Epithelial cell of esophagus (primary cell): ENCODE measurements around the gene MAB21L4.

Experiments used
- DNase-seq: peaks from one replicate; pipeline ENCODE4 v3.0.0; 2010; ENCODE audit warnings: low read depth
- H3K4me3 ChIP-seq: 2 replicates; pipeline ENCODE4 v1.5.1; 2011; ENCODE audit warnings: mild to moderate bottlenecking, low read length, control low read depth
- TF ChIP-seq, protein P1 (sequence below): IDR thresholded peaks from 2 replicates; pipeline ENCODE4 v1.5.1; 2011; ENCODE audit warnings: low read depth, mild to moderate bottlenecking, low read length, control low read depth, inconsistent platforms; ENCODE audit not compliant: insufficient read depth; ENCODE audit errors: missing control alignments

Gene MAB21L4

DNA sequence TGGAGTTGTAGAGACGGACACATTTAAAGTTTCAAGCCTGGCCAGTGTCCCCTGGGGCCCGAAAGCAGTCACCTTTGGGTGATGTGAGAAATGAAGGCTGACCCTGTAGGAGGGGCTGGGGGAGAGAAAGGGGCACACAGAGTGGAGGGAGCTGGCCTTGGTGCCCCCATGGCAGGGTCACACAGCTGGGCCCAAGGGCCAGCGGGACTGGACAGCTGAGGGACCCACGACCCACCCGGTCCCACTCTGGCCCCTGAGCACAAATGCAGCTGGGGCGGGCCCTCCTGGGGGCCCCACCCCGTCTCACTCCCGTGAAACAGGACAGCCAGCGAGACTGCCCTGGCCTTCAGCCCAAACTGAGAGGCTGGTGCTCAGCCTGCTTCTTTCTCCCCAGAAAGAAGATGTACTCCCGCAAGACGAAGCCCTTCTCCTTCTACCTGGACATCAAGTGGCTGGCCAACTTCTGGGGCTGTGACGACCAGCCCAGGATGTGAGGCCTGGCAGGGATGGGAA lies 21.2 kb downstream of the MAB21L4 start:
- no peak for DNase-seq
- TF ChIP-seq, protein P1, sequence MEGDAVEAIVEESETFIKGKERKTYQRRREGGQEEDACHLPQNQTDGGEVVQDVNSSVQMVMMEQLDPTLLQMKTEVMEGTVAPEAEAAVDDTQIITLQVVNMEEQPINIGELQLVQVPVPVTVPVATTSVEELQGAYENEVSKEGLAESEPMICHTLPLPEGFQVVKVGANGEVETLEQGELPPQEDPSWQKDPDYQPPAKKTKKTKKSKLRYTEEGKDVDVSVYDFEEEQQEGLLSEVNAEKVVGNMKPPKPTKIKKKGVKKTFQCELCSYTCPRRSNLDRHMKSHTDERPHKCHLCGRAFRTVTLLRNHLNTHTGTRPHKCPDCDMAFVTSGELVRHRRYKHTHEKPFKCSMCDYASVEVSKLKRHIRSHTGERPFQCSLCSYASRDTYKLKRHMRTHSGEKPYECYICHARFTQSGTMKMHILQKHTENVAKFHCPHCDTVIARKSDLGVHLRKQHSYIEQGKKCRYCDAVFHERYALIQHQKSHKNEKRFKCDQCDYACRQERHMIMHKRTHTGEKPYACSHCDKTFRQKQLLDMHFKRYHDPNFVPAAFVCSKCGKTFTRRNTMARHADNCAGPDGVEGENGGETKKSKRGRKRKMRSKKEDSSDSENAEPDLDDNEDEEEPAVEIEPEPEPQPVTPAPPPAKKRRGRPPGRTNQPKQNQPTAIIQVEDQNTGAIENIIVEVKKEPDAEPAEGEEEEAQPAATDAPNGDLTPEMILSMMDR, result no peak
- no peak overlapping the region for H3K4me3 ChIP-seq

DNA sequence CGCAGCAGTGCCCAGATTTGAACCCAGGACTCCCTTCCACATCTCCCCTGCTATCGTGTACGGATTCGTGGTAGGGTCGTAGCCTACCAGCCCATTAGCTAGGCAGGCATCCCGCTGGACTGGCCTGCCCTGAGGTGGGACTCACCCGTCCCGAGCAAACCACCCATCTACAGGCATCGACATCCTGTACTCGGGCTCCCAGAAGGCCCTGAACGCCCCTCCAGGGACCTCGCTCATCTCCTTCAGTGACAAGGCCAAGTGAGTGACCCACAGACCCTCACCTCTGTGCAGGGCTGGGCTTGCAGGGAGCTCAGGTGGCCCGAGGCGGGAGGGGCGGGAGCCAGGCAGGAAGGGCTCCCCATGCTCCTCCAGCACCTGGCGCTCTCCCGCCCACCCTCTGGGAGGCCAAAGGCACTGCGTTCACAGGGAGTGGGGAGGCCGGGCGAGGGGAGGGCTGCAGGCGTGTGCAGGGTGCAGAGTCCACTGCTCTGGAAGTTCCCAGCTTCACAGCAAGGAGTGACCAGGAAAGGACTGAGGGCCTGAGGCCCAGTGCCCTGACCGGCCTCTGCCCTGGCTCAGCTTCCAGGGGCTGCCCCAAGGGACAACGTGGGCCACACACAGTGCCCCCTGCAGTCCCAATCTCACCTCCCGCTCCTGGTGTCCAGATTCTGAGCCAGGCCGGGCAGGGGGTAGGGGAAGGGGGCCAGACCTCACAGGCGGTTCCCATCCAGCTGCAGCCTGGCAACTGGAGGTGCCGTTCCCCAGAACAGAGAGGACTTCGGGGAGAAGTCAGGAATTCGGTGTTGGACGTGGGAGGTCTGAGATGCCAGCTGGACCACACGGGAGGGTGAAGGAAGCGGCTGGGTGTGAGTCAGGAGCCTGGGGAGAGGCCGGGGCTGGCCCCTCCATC lies 21.9 kb downstream of the MAB21L4 start:
- TF ChIP-seq, protein P1, result no peak
- no peak for DNase-seq
- no peak overlapping the region for H3K4me3 ChIP-seq

DNA sequence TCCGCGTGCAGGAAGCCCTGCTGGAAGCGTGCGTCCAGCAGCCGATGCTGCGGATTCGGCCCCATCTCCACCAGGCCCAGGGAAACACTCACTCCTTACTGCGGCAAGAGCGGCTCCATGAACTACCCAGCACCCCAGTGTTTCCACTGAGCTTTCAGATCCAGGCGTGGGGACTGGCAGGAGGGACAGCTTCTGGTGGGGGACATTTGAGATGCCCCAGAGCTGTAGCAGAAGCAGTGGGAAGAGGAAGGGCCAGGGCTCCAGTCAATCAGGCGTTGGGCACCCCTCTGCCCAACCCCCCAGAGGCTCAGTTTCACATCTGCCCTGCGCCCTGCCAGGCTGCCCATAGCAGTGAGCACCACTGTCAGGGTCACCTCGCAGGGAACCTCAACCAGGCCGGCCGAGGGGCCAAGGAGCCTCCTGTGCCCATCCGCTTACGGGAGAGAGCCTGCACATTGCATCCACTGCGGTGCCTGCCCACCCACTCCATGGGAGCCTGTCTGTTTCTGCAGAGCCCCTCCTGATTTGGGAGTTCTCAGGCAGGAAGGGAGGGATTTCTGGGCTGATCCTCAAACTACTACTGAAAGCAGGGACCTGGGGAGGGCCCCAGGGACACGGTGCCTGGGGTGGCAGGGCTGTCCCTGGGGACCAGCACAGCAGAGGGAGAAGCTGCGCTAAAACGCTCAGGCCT lies 22.7 kb downstream of the MAB21L4 start:
- TF ChIP-seq, protein P1, result no peak
- DNase-seq, result no peak
- H3K4me3 ChIP-seq, result no peak overlapping the region

DNA sequence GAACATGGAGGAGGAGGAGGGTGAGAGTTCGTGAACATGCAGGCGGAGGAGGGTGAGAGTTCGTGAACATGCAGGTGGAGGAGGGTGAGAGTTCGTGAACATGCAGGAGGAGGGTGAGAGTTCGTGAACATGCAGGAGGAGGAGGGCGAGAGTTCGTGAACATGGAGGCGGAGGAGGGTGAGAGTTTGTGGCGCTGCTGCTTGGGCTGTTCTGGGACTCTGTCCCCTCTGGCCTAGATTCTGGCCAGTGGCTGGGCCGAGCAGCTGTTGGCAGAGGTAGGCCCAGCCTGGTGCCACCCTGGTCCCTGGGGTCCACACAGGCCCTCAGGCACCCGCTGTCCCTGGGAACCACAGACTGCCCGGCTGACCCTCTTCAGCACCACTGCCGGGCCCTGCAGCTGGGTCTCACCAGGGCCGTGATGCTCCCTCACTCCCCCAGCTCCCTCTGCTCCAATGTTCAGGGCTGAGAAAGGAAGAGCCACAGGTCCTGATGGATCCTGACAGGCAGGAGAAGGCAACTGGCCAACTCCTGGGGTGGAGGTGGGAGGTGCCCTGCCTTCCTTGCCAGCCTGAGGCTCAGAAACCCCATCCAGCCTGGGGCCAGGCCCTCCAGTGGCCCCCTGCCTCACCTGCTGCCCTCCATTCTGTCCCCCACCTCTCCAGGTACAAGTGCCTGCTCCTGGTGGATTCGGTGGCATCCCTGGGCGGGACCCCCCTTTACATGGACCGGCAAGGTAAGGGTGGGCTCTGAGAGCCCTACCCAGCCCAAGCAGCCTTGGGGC lies 23.4 kb downstream of the MAB21L4 start:
- no peak for DNase-seq
- H3K4me3 ChIP-seq, result no peak overlapping the region
- TF ChIP-seq, protein P1, result no peak

DNA sequence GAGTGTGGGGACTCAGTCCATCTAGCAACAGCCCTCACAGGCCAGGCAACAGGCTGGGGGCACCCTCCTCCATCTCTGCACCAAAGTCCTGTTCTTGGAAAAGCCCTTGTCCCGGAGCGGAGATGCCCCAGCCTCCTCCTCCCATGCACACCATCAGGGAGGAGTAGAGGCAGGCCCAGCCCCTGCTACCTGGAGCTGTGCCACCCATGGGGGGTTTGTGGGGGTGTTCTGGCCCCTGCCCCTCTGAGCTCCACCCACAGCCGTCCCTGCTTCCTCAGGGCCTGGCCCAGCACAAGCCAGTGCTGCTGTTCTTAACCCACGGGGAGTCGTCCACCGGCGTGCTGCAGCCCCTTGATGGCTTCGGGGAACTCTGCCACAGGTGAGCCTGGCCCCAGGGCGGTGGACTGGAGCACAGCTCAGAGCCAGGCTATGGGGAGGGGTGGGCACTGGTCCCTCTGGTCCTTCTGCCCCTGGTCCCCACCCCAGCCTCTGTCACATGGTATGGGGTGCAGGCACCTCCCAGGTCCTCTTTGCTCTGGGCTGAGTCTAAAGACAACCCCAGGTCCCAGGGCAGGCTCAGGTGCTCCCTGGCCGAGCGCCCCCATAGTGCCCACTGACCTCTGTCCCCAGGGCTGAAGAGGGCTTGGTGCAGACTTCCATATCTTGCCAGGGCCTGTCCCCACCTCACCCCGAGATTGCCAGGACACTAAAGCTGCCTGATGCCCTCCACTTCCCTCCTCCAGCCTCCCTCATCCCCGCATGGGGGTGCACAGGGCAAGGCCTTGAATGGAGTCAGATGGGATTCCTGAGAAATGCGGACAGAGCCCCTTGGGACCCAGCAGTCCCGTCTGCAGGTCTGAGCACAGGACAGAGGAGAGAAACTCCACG lies 24.6 kb downstream of the MAB21L4 start:
- DNase-seq, result no peak

More for the DNA sequence above, 24.6 kb downstream of the MAB21L4 start:
- TF ChIP-seq, protein P1, result no peak
- H3K4me3 ChIP-seq, result no peak overlapping the region
